ENCODE data around the gene SLC12A5. TPM values are rescaled to one million over a fixed set of nuclear protein-coding genes. Genes with fewer than 3 reads are reported as not detected.

The SLC12A5 gene
- total RNA-seq, 2 donors from 2014 or later, result 0.61 TPM; not detected in 1

GRCh38 chr20:45999557-46000261, 29.3 kb upstream of the SLC12A5 start:
- Mint-ChIP-seq H3K36me3 (ENCODE audit: low read depth) (no peaks in the 10 kb centered on the region), H3K4me1 (peaks cover 37% of the 10 kb centered on the region), H3K27me3 (no peaks in the 10 kb centered on the region), H3K4me3 (no peak overlapping the region), H3K27ac (no peak overlapping the region), H3K9me3 (no peaks in the 10 kb centered on the region)
- no peak for ATAC-seq (replicated peaks)

- Mint-ChIP-seq H3K27ac (no peak overlapping the region), H3K27me3 (no peaks in the 10 kb centered on the region), H3K4me1 (peaks cover 39% of the 10 kb centered on the region), H3K36me3 (ENCODE audit: low read depth) (no peaks in the 10 kb centered on the region), H3K9me3 (no peaks in the 10 kb centered on the region), H3K4me3 (peak overlapping the region; percentile 6)
- peak; percentile 25 for ATAC-seq (replicated peaks)
These were observed 28.6 kb upstream of the SLC12A5 start for GRCh38 chr20:46000262-46000996.

- Mint-ChIP-seq H3K36me3 (ENCODE audit: low read depth) (no peaks in the 10 kb centered on the region), H3K27ac (no peak overlapping the region), H3K9me3 (no peaks in the 10 kb centered on the region), H3K4me1 (peaks cover 49% of the 10 kb centered on the region), H3K4me3 (no peak overlapping the region), H3K27me3 (no peaks in the 10 kb centered on the region)
- no peak for ATAC-seq (replicated peaks)
These were observed 27.5 kb upstream of the SLC12A5 start for GRCh38 chr20:46001498-46001897.

GRCh38 chr20:46002008-46002407, 27.0 kb upstream of the SLC12A5 start:
- Mint-ChIP-seq H3K4me1 (peaks cover 51% of the 10 kb centered on the region), H3K4me3 (no peak overlapping the region), H3K27ac (no peak overlapping the region), H3K9me3 (no peaks in the 10 kb centered on the region), H3K27me3 (no peaks in the 10 kb centered on the region), H3K36me3 (ENCODE audit: low read depth) (no peaks in the 10 kb centered on the region)
- no peak for ATAC-seq (replicated peaks)

- Mint-ChIP-seq H3K27me3 (peaks cover 5% of the 10 kb centered on the region), H3K36me3 (ENCODE audit: low read depth) (no peaks in the 10 kb centered on the region), H3K27ac (no peak overlapping the region), H3K4me3 (peak overlapping the region; percentile 72), H3K4me1 (peaks cover 48% of the 10 kb centered on the region), H3K9me3 (no peaks in the 10 kb centered on the region)
- ATAC-seq (replicated peaks), result no peak
These were observed 24.8 kb upstream of the SLC12A5 start for GRCh38 chr20:46004187-46004586.

GRCh38 chr20:46004889-46005473, 24.0 kb upstream of the SLC12A5 start:
- peak overlapping the region; percentile 70 for H3K27ac Mint-ChIP-seq
- H3K27me3 Mint-ChIP-seq, result peaks cover 11% of the 10 kb centered on the region
- no peaks in the 10 kb centered on the region for H3K9me3 Mint-ChIP-seq
- ATAC-seq (replicated peaks), result peak; percentile 27
- peak overlapping the region; percentile 72 for H3K4me3 Mint-ChIP-seq
- no peaks in the 10 kb centered on the region for H3K36me3 Mint-ChIP-seq (ENCODE audit: low read depth)
- H3K4me1 Mint-ChIP-seq, result peaks cover 44% of the 10 kb centered on the region

- Mint-ChIP-seq H3K4me1 (peaks cover 43% of the 10 kb centered on the region), H3K27me3 (peaks cover 22% of the 10 kb centered on the region), H3K36me3 (ENCODE audit: low read depth) (no peaks in the 10 kb centered on the region), H3K27ac (no peak overlapping the region), H3K4me3 (peak overlapping the region; percentile 72), H3K9me3 (no peaks in the 10 kb centered on the region)
- ATAC-seq (replicated peaks), result no peak
These were observed 22.9 kb upstream of the SLC12A5 start for GRCh38 chr20:46006022-46006705.

- Mint-ChIP-seq H3K27ac (no peak overlapping the region), H3K4me1 (peaks cover 49% of the 10 kb centered on the region), H3K9me3 (no peaks in the 10 kb centered on the region), H3K4me3 (no peak overlapping the region), H3K36me3 (ENCODE audit: low read depth) (peaks cover 6% of the 10 kb centered on the region), H3K27me3 (peaks cover 30% of the 10 kb centered on the region)
- no peak for ATAC-seq (replicated peaks)
These were observed 22.1 kb upstream of the SLC12A5 start for GRCh38 chr20:46006964-46007363.

GRCh38 chr20:46007671-46008070, 21.3 kb upstream of the SLC12A5 start:
- Mint-ChIP-seq H3K4me1 (peaks cover 50% of the 10 kb centered on the region), H3K9me3 (no peaks in the 10 kb centered on the region), H3K27ac (peak overlapping the region; percentile 75), H3K36me3 (ENCODE audit: low read depth) (peaks cover 8% of the 10 kb centered on the region), H3K27me3 (peaks cover 37% of the 10 kb centered on the region), H3K4me3 (peak overlapping the region; percentile 65)
- ATAC-seq (replicated peaks), result no peak

GRCh38 chr20:46009816-46010215, 19.2 kb upstream of the SLC12A5 start:
- ATAC-seq (replicated peaks), result no peak
- no peak overlapping the region for H3K27ac Mint-ChIP-seq
- no peaks in the 10 kb centered on the region for H3K9me3 Mint-ChIP-seq
- H3K4me3 Mint-ChIP-seq, result peak overlapping the region; percentile 65
- peaks cover 46% of the 10 kb centered on the region for H3K4me1 Mint-ChIP-seq
- H3K27me3 Mint-ChIP-seq, result peaks cover 41% of the 10 kb centered on the region
- peaks cover 8% of the 10 kb centered on the region for H3K36me3 Mint-ChIP-seq (ENCODE audit: low read depth)

- Mint-ChIP-seq H3K27me3 (peaks cover 47% of the 10 kb centered on the region), H3K9me3 (no peaks in the 10 kb centered on the region), H3K4me1 (peaks cover 38% of the 10 kb centered on the region), H3K36me3 (ENCODE audit: low read depth) (peaks cover 8% of the 10 kb centered on the region), H3K4me3 (peak overlapping the region; percentile 65), H3K27ac (peak overlapping the region; percentile 36)
- peak; percentile 43 for ATAC-seq (replicated peaks)
These were observed 18.3 kb upstream of the SLC12A5 start for GRCh38 chr20:46010491-46011391.

- no peaks in the 10 kb centered on the region for H3K9me3 Mint-ChIP-seq
- peak overlapping the region; percentile 65 for H3K4me3 Mint-ChIP-seq
- peaks cover 32% of the 10 kb centered on the region for H3K4me1 Mint-ChIP-seq
- peak overlapping the region; percentile 36 for H3K27ac Mint-ChIP-seq
- H3K27me3 Mint-ChIP-seq, result peaks cover 50% of the 10 kb centered on the region
- ATAC-seq (replicated peaks), result no peak
- H3K36me3 Mint-ChIP-seq (ENCODE audit: low read depth), result peaks cover 8% of the 10 kb centered on the region
These were observed 17.2 kb upstream of the SLC12A5 start for GRCh38 chr20:46011631-46012482.

- Mint-ChIP-seq H3K4me1 (peaks cover 27% of the 10 kb centered on the region), H3K9me3 (no peaks in the 10 kb centered on the region), H3K36me3 (ENCODE audit: low read depth) (peaks cover 8% of the 10 kb centered on the region), H3K4me3 (peak overlapping the region; percentile 19), H3K27me3 (peaks cover 50% of the 10 kb centered on the region), H3K27ac (no peak overlapping the region)
- ATAC-seq (replicated peaks), result no peak
These were observed 16.1 kb upstream of the SLC12A5 start for GRCh38 chr20:46012921-46013320.

Data from activated T-helper 17 cell treated with anti-CD3 and anti-CD28 coated beads, Interleukin-2, amount 50 U/mL, for 72 hours (primary cell).